Common myeloid progenitor, CD34-positive (primary cell): ENCODE results near the gene POLA2.
A peak's percentile ranks its signal among the peaks of the same experiment; 100 is the strongest.

Experiments
- CTCF ChIA-PET: fragments of 350-600 bp; sonication (Branson Sonifier 250); formaldehyde crosslinking; loops from one replicate; lab custom pipeline; 2021; ENCODE audit warnings: antibody characterized with exemption; lab: Charles Lee
- POLR2A ChIA-PET: fragments of 350-600 bp; sonication (Branson Sonifier 250); formaldehyde crosslinking; loops from one replicate; lab custom pipeline; 2021; ENCODE audit warnings: antibody characterized with exemption; lab: Charles Lee
- DNase-seq, 3 donors: peaks; one replicate each; pipeline versions ENCODE4 v3.0.0 to v3.0.0-alpha.2; 2013
- H3K27ac ChIP-seq, 2 experiments: 1 replicate in 1 of 2; 2 replicates in 1 of 2; pipeline ENCODE4 v1.7.0; 2013; ENCODE audit warnings: inconsistent platforms in 2 of 2, low read length in 2 of 2, mild to moderate bottlenecking in 2 of 2, low read depth in 1 of 2, moderate library complexity in 1 of 2; ENCODE audit not compliant: severe bottlenecking in 2 of 2, insufficient read depth in 1 of 2, poor library complexity in 1 of 2
- H3K27me3 ChIP-seq, 5 experiments: replicated peaks in 2 of 5; 1 replicate in 3 of 5; 2 replicates in 2 of 5; pipeline versions ENCODE4 v1.6.1 to v1.7.0; 2013; ENCODE audit warnings: low read length in 4 of 5, mild to moderate bottlenecking in 2 of 5, moderate library complexity in 2 of 5, inconsistent platforms in 1 of 5; ENCODE audit not compliant: insufficient read depth in 5 of 5, control insufficient read depth in 4 of 5
- H3K36me3 ChIP-seq, 4 experiments: 1 replicate in 2 of 4; 2 replicates in 2 of 4; pipeline versions ENCODE4 v1.6.1 to v1.7.0; 2013; ENCODE audit warnings: low read length in 3 of 4, control low read depth in 1 of 4, mild to moderate bottlenecking in 1 of 4; ENCODE audit not compliant: control insufficient read depth in 4 of 4, insufficient read depth in 4 of 4
- H3K4me1 ChIP-seq, 4 experiments: 1 replicate in 3 of 4; 2 replicates in 1 of 4; pipeline versions ENCODE4 v1.6.1 to v1.7.1; 2013; ENCODE audit warnings: low read length in 3 of 4, mild to moderate bottlenecking in 3 of 4, control low read depth in 1 of 4, inconsistent platforms in 1 of 4, moderate library complexity in 1 of 4; ENCODE audit not compliant: control insufficient read depth in 4 of 4, insufficient read depth in 4 of 4; ENCODE audit errors: control extremely low read depth in 1 of 4
- H3K4me3 ChIP-seq, 7 experiments: 1 replicate in 4 of 7; 2 replicates in 3 of 7; pipeline versions ENCODE4 v1.5.1 to v1.7.0; 2013; ENCODE audit warnings: mild to moderate bottlenecking in 7 of 7, low read length in 6 of 7, moderate library complexity in 6 of 7, inconsistent platforms in 2 of 7, low read depth in 2 of 7, control low read depth in 1 of 7; ENCODE audit not compliant: insufficient read depth in 4 of 7, control insufficient read depth in 1 of 7; ENCODE audit errors: extremely low read depth in 1 of 7
- H3K9me3 ChIP-seq, 5 experiments: 1 replicate in 4 of 5; 2 replicates in 1 of 5; pipeline versions ENCODE4 v1.6.1 to v1.7.1; 2013; ENCODE audit warnings: low read length in 4 of 5, mild to moderate bottlenecking in 2 of 5, inconsistent platforms in 1 of 5, low read depth in 1 of 5, moderate library complexity in 1 of 5; ENCODE audit not compliant: control insufficient read depth in 4 of 5, insufficient read depth in 2 of 5; ENCODE audit errors: control extremely low read depth in 1 of 5
- WGBS: methylation state at CpG from one replicate; pipeline ENCODE4 v1.1.5; 2013; ENCODE audit not compliant: insufficient coverage; 5-methylcytosine and 5-hydroxymethylcytosine counted together

POLA2 gene

GRCh38 chr11:65297026-65297672 lies 35.4 kb downstream of the POLA2 start:
- no peak overlapping the region for H3K4me3 ChIP-seq
- WGBS: 100% methylated on average over 2 of the region's 12 CpGs
- no peak for DNase-seq
- CTCF ChIA-PET: interaction anchor here (1.2 to 3.9 kb wide), 5 partner anchors 10 to 33 kb away, joined by 4 to 17 read pairs (median 7); no protein-coding TSS in a partner anchor
- peaks cover 10 to 77% (median 37%) of the 10 kb centered on the region in 4 experiments for H3K36me3 ChIP-seq
- H3K4me1 ChIP-seq: peaks cover 2 to 20% (median 16%) of the 10 kb centered on the region in 4 experiments
- H3K27me3 ChIP-seq: no peaks in the 10 kb centered on the region
- no peaks in the 10 kb centered on the region for H3K9me3 ChIP-seq
- no peak overlapping the region for H3K27ac ChIP-seq
- POLR2A ChIA-PET: no interaction called here

- ChIA-PET POLR2A (interaction anchor here (1.1 kb wide), 1 partner anchor 10 kb away, joined by 3 read pairs; no protein-coding TSS in a partner anchor), CTCF (interaction anchor here (0.8 to 1.7 kb wide), 6 partner anchors 9 to 39 kb away, joined by 3 to 7 read pairs (median 3); no protein-coding TSS in a partner anchor)
- no peak for DNase-seq
- WGBS: 96% methylated on average over 8 of the region's 8 CpGs
- peaks cover 0 to 16% (median 11%) of the 10 kb centered on the region in 4 experiments for H3K4me1 ChIP-seq
- H3K9me3 ChIP-seq: no peaks in the 10 kb centered on the region
- H3K27me3 ChIP-seq: no peaks in the 10 kb centered on the region
- peaks cover 10 to 67% (median 39%) of the 10 kb centered on the region in 4 experiments for H3K36me3 ChIP-seq
- no peak overlapping the region for H3K27ac ChIP-seq
- H3K4me3 ChIP-seq: no peak overlapping the region
Measured at GRCh38 chr11:65298131-65298535, 36.4 kb downstream of the POLA2 start.

GRCh38 chr11:65298655-65299179 lies 37.0 kb downstream of the POLA2 start:
- 93% methylated on average over 11 of the region's 12 CpGs for WGBS
- Histone ChIP-seq H3K9me3 (no peaks in the 10 kb centered on the region), H3K36me3 (peaks cover 10 to 66% (median 37%) of the 10 kb centered on the region in 4 experiments), H3K4me1 (peaks cover 0 to 14% (median 10%) of the 10 kb centered on the region in 4 experiments), H3K4me3 (no peak overlapping the region), H3K27ac (no peak overlapping the region), H3K27me3 (no peaks in the 10 kb centered on the region)
- CTCF ChIA-PET: interaction anchor here (0.8 to 1.7 kb wide), 6 partner anchors 9 to 40 kb away, joined by 3 to 7 read pairs (median 3); no protein-coding TSS in a partner anchor
- no peak for DNase-seq
- POLR2A ChIA-PET: interaction anchor here (1.1 kb wide), 1 partner anchor 9 kb away, joined by 3 read pairs; no protein-coding TSS in a partner anchor

GRCh38 chr11:65300621-65301275 lies 39.0 kb downstream of the POLA2 start:
- DNase-seq: no peak
- Histone ChIP-seq H3K9me3 (no peaks in the 10 kb centered on the region), H3K27me3 (no peaks in the 10 kb centered on the region), H3K4me1 (peaks cover 0 to 14% (median 10%) of the 10 kb centered on the region in 4 experiments), H3K27ac (no peak overlapping the region), H3K4me3 (no peak overlapping the region), H3K36me3 (peaks cover 5 to 59% (median 21%) of the 10 kb centered on the region in 4 experiments)
- ChIA-PET CTCF (no interaction called here), POLR2A (no interaction called here)
- 97% methylated on average over 16 of the region's 17 CpGs for WGBS

GRCh38 chr11:65301491-65302329 lies 39.9 kb downstream of the POLA2 start:
- ChIA-PET CTCF (interaction anchor here (0.7 to 3.0 kb wide), 4 partner anchors 13 to 28 kb away, joined by 3 to 12 read pairs (median 6); partner anchors contain the start of gene CDC42EP2), POLR2A (interaction anchor here (1.0 kb wide), 1 partner anchor 10 kb away, joined by 3 read pairs; no protein-coding TSS in a partner anchor)
- peaks cover 0 to 49% (median 13%) of the 10 kb centered on the region in 4 experiments for H3K36me3 ChIP-seq
- H3K27me3 ChIP-seq: no peaks in the 10 kb centered on the region
- H3K4me3 ChIP-seq: peak overlapping the region in 2 of 7 experiments; percentile 32 to 48
- H3K4me1 ChIP-seq: peaks cover 0 to 14% (median 10%) of the 10 kb centered on the region in 4 experiments
- DNase-seq: peak in 2 of 3 donors; percentile 34 to 41
- WGBS: 54% methylated on average over 12 of the region's 12 CpGs
- H3K9me3 ChIP-seq: no peaks in the 10 kb centered on the region
- peak overlapping the region in 1 of 2 experiments; percentile 34 for H3K27ac ChIP-seq

GRCh38 chr11:65303555-65303954 lies 41.8 kb downstream of the POLA2 start:
- POLR2A ChIA-PET: no interaction called here
- 96% methylated on average over 2 of the region's 3 CpGs for WGBS
- no peaks in the 10 kb centered on the region for H3K27me3 ChIP-seq

More at GRCh38 chr11:65303555-65303954, 41.8 kb downstream of the POLA2 start:
- CTCF ChIA-PET: interaction anchor here (1.0 to 3.0 kb wide), 4 partner anchors 9 to 26 kb away, joined by 3 to 12 read pairs (median 6); partner anchors contain the start of gene CDC42EP2
- Histone ChIP-seq H3K4me1 (peaks cover 0 to 20% (median 16%) of the 10 kb centered on the region in 4 experiments), H3K9me3 (no peaks in the 10 kb centered on the region), H3K4me3 (no peak overlapping the region), H3K36me3 (peaks cover 0 to 33% (median 4%) of the 10 kb centered on the region in 4 experiments), H3K27ac (no peak overlapping the region)
- no peak for DNase-seq
